Measurements from ENCODE around the gene ALPI. TPM values are rescaled to one million over a fixed set of nuclear protein-coding genes. Genes with fewer than 3 reads are reported as not detected.

ALPI gene
- total RNA-seq, 2 experiments from 2014 or later = not detected

DNA sequence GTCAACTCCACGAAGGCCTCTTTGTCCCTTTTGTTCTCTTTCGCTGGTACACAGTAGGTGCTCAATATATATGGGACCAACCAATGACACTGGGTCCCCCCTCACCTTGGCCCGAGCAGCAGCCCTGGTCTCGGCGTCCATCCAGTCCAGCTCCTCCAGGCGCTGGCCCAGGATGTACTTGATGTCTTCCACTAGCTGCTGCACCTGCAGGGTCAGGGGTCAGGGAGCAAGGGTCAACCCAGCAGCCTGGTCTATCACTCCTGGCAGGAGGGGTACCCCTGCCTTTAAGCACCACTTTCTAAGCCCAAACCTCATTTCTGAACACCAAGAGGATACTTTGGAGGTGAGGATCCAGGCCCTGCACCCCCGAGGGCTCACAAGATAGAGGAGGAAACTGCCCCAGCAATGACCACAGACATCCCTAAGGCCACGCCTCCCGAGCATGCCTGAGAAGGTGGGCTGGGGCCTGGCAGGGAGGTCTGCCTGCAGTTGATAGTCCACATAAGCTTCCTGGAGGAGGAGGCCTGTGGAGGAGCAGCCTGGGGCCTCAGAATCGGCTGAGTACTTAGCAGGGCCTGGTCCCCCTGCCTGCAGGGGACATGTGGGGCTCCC, 27.5 kb downstream of the ALPI start:
- Histone ChIP-seq H3K9me2 (ENCODE audit: insufficient read depth, low read length) (no peaks in the 10 kb centered on the region), H3K79me2 (ENCODE audit: insufficient read depth, low read depth, low read length) (no peaks in the 10 kb centered on the region), H3K4me1 (ENCODE audit: insufficient read depth, low read length, poor library complexity, severe bottlenecking) (no peaks in the 10 kb centered on the region), H3K4me3 (ENCODE audit: low read depth, low read length, poor library complexity, severe bottlenecking) (no peak overlapping the region), H3K9me3 (ENCODE audit: low read length) (no peaks in the 10 kb centered on the region), H3K4me2 (ENCODE audit: low read length) (no peak overlapping the region), H4K20me1 (ENCODE audit: insufficient read depth, low read length) (no peaks in the 10 kb centered on the region), H3K36me3 (ENCODE audit: insufficient read depth, low read length) (no peaks in the 10 kb centered on the region), H2AFZ (ENCODE audit: low read length) (no peak overlapping the region), H3K27ac (ENCODE audit: low read depth, low read length, poor library complexity, severe bottlenecking) (no peak overlapping the region)
- TF ChIP-seq, protein P1, sequence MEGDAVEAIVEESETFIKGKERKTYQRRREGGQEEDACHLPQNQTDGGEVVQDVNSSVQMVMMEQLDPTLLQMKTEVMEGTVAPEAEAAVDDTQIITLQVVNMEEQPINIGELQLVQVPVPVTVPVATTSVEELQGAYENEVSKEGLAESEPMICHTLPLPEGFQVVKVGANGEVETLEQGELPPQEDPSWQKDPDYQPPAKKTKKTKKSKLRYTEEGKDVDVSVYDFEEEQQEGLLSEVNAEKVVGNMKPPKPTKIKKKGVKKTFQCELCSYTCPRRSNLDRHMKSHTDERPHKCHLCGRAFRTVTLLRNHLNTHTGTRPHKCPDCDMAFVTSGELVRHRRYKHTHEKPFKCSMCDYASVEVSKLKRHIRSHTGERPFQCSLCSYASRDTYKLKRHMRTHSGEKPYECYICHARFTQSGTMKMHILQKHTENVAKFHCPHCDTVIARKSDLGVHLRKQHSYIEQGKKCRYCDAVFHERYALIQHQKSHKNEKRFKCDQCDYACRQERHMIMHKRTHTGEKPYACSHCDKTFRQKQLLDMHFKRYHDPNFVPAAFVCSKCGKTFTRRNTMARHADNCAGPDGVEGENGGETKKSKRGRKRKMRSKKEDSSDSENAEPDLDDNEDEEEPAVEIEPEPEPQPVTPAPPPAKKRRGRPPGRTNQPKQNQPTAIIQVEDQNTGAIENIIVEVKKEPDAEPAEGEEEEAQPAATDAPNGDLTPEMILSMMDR (conservative IDR thresholded peaks at IDR 0.05; ENCODE audit: low read length) = no peak
- no peak for TF ChIP-seq EZH2phosphoT487 (IDR thresholded peaks at IDR 0.05; ENCODE audit: borderline replicate concordance, low read depth, low read length)
- BruUV-seq (replicated peaks) = no TSS peak
- intact Hi-C loops (cut with micrococcal nuclease; ENCODE audit: unreplicated experiment) = no loop called here
- POLR2A ChIA-PET = no interaction called here
- CTCF ChIA-PET (ENCODE audit: unreplicated experiment) = no interaction called here
- no peak for DNase-seq (ENCODE audit: low spot score)

DNA sequence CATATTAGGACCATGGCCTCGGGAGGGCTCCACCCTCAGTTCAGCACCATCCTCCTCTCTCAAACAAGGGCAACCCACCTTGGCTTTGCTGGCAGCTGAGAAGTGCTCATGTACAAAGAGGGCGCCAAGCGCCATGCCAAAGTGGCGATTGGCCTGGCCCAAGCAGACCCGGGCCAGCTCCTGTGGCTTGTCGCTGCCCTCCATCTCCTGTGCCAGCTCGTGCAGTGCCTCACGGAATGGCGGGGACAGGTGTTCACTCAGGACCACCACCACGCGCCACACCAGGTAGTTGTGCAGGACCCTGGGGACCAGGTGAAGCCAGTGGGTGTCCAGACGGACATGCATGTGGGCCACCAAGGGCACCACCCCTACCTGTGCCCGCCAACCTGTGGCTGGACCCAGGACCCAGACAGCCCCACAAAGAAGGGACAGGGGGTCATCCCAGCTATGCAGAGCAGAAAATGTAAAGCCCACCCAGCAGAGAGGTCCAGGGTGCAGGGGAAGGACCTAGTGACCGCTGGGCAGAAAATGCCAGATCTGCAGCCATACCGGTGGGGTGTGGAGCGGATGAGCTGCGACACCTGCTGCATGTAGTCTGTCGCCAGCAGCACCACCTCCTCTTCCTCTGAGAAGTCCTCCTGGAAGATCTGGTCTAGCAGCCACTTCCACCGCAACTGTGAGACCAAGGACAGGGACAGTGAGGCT, 28.1 kb downstream of the ALPI start:
- no peak for TF ChIP-seq EZH2phosphoT487 (IDR thresholded peaks at IDR 0.05; ENCODE audit: borderline replicate concordance, low read depth, low read length)
- TF ChIP-seq, protein P1 (conservative IDR thresholded peaks at IDR 0.05; ENCODE audit: low read length) = no peak
- Histone ChIP-seq H4K20me1 (ENCODE audit: insufficient read depth, low read length) (no peaks in the 10 kb centered on the region), H3K4me1 (ENCODE audit: insufficient read depth, low read length, poor library complexity, severe bottlenecking) (no peaks in the 10 kb centered on the region), H3K36me3 (ENCODE audit: insufficient read depth, low read length) (no peaks in the 10 kb centered on the region), H3K27ac (ENCODE audit: low read depth, low read length, poor library complexity, severe bottlenecking) (no peak overlapping the region), H3K9me2 (ENCODE audit: insufficient read depth, low read length) (no peaks in the 10 kb centered on the region), H2AFZ (ENCODE audit: low read length) (no peak overlapping the region), H3K9me3 (ENCODE audit: low read length) (no peaks in the 10 kb centered on the region), H3K4me2 (ENCODE audit: low read length) (no peak overlapping the region), H3K4me3 (ENCODE audit: low read depth, low read length, poor library complexity, severe bottlenecking) (no peak overlapping the region), H3K79me2 (ENCODE audit: insufficient read depth, low read depth, low read length) (no peaks in the 10 kb centered on the region)
- intact Hi-C loops (cut with micrococcal nuclease; ENCODE audit: unreplicated experiment) = no loop called here
- BruUV-seq (replicated peaks) = no TSS peak
- ChIA-PET POLR2A (no interaction called here), CTCF (ENCODE audit: unreplicated experiment) (no interaction called here)
- no peak for DNase-seq (ENCODE audit: low spot score)

DNA sequence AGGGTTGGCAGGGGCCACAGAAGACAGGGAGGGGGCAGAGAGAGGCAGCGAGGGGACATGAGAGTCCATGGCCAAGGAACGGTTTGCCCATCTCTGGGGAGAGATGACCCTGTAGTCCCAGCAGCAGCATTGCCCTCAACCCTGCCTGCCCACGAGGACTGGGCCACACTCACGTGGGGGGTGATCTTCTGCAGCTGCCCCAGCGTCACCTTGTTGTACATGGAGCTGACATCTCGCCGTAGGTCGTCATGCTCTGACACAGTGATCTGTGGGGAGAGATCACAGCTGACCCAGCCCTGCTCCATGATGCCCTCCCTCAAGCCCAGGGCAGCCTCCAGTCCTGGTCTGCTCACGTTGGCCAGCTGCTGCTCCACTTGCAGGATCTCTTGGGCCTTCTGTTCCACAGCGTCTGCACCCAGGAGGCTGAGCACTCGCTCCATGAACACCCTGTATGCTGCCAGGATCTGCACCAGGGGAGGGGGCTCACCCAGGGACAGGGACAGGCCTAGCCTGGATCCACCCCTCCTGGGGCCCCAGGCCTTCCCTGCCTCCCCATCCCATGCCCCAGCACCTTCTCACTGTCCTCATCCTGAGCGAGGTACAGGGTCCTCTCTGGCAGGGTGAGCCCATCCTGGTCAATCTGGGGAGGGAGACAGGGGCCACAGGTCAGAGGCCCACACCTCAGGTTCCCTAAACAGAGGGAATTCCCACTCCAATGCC, 28.8 kb downstream of the ALPI start:
- no peaks in the 10 kb centered on the region for H3K4me1 ChIP-seq (ENCODE audit: insufficient read depth, low read length, poor library complexity, severe bottlenecking)
- H3K4me3 ChIP-seq (ENCODE audit: low read depth, low read length, poor library complexity, severe bottlenecking) = no peak overlapping the region
- intact Hi-C loops (cut with micrococcal nuclease; ENCODE audit: unreplicated experiment) = no loop called here
- no peaks in the 10 kb centered on the region for H3K9me2 ChIP-seq (ENCODE audit: insufficient read depth, low read length)
- no peaks in the 10 kb centered on the region for H3K36me3 ChIP-seq (ENCODE audit: insufficient read depth, low read length)
- H3K79me2 ChIP-seq (ENCODE audit: insufficient read depth, low read depth, low read length) = no peaks in the 10 kb centered on the region
- no TSS peak for BruUV-seq (replicated peaks)
- ChIA-PET POLR2A (no interaction called here), CTCF (ENCODE audit: unreplicated experiment) (no interaction called here)
- no peak for TF ChIP-seq EZH2phosphoT487 (IDR thresholded peaks at IDR 0.05; ENCODE audit: borderline replicate concordance, low read depth, low read length)
- TF ChIP-seq, protein P1 (conservative IDR thresholded peaks at IDR 0.05; ENCODE audit: low read length) = no peak
- DNase-seq (ENCODE audit: low spot score) = no peak
- H2AFZ ChIP-seq (ENCODE audit: low read length) = no peak overlapping the region
- H3K9me3 ChIP-seq (ENCODE audit: low read length) = no peaks in the 10 kb centered on the region
- no peak overlapping the region for H3K4me2 ChIP-seq (ENCODE audit: low read length)
- H4K20me1 ChIP-seq (ENCODE audit: insufficient read depth, low read length) = no peaks in the 10 kb centered on the region
- H3K27ac ChIP-seq (ENCODE audit: low read depth, low read length, poor library complexity, severe bottlenecking) = no peak overlapping the region

All from OCI-LY7 (cell line).